ENCODE measurements around the gene ZFYVE28.

DNA sequence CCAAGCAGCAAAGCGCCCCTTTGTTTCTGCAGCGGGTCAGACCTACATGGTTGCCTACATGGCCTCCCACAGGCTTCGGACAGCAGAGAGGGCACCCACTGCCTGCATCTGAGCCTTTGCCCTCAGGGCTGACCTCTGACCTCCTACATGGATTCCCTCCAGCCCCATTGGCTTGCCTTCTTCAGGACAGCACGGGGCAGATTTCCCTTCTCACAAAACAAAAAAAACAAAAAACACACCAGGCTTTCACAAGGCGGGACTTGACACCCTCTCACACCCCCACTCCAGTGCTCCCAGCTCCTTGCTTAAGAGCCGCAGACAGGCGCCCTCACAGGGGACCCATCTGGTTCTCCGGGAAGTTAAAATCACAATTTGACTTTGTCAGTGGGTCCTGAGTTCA lies 32.9 kb downstream of the ZFYVE28 start:
- TF ChIP-seq CTCF (IDR thresholded peaks at IDR 0.05) (no peak), POLR2A (IDR thresholded peaks at IDR 0.05) (no peak)
